Measurements from ENCODE around the gene CTSH. TPM values are rescaled to one million over a fixed set of nuclear protein-coding genes. Genes with fewer than 3 reads are reported as not detected.
"Not testable (repeated sequence)": the region's sequence is repeated elsewhere in the genome, so short reads cannot be mapped to it uniquely, and the experiment has no call there.

The CTSH gene
- polyA plus RNA-seq, 1 donor (not counting 4 experiments of a cell fraction or from before 2014, with no cell fraction given) = 23.0 TPM

- Histone ChIP-seq H3K27ac (ENCODE audit: control insufficient read depth, insufficient read depth, low read length) (peak overlapping the region; percentile 99), H3K4me2 (ENCODE audit: control insufficient read depth, extremely low read depth, insufficient read depth, low read depth, low read length) (peak overlapping the region; percentile 91), H2AFZ (ENCODE audit: control insufficient read depth, low read length) (peak overlapping the region; percentile 65), H3K4me3 (ENCODE audit: control insufficient read depth in 2 of 3, extremely low read depth in 1 of 3, insufficient read depth in 2 of 3, low read depth in 1 of 3, low read length in 3 of 3) (peak overlapping the region; percentile 85 to 99 (median 97)), H3K79me2 (ENCODE audit: control insufficient read depth, insufficient read depth, low read length) (peaks cover 51% of the 10 kb centered on the region), H3K9ac (ENCODE audit: control insufficient read depth, extremely low read depth, insufficient read depth, low read length) (peak overlapping the region; percentile 100), H3K4me1 (ENCODE audit: control insufficient read depth, extremely low read depth, insufficient read depth, low read length) (peaks cover 28% of the 10 kb centered on the region), H3K27me3 (ENCODE audit: control insufficient read depth, extremely low read depth, insufficient read depth, low read length) (no peaks in the 10 kb centered on the region), H3K36me3 (ENCODE audit: control insufficient read depth in 2 of 2, extremely low read depth in 1 of 2, insufficient read depth in 2 of 2, low read length in 2 of 2) (no peaks in the 10 kb centered on the region), H3K9me1 (ENCODE audit: control insufficient read depth, extremely low read depth, insufficient read depth, low read length) (peaks cover 3% of the 10 kb centered on the region), H3K9me3 (ENCODE audit: control insufficient read depth, low read depth, low read length) (no peaks in the 10 kb centered on the region), H4K20me1 (ENCODE audit: control insufficient read depth, extremely low read depth, insufficient read depth, low read length) (peaks cover 43% of the 10 kb centered on the region)
- TF ChIP-seq EZH2 (IDR thresholded peaks at IDR 0.05; ENCODE audit: low read length) = no peak
- peak; percentile 27 to 75 (median 35) for TF ChIP-seq CTCF (optimal IDR thresholded peaks at IDR 0.05 in 1 of 3, IDR thresholded peaks at IDR 0.05 in 1 of 3, conservative IDR thresholded peaks at IDR 0.05 in 1 of 3; ENCODE audit: extremely low read depth in 1 of 3, insufficient read depth in 2 of 3, low read length in 3 of 3)
- dilution Hi-C loops (cut with MboI; ENCODE audit: extremely low pct_ligation_motif_present, low sequenced_read_pairs) = no loop called here
- DNase-seq (ENCODE audit: low read depth, low spot score) = peak; percentile 55
- FAIRE-seq = no peak
Observed at GRCh38 chr15:78872972-78873792, 71.7 kb downstream of the CTSH start.

- dilution Hi-C loops (cut with MboI; ENCODE audit: extremely low pct_ligation_motif_present, low sequenced_read_pairs) = no loop called here
- peak; percentile 46 for DNase-seq (ENCODE audit: low read depth, low spot score)
- FAIRE-seq = no peak
Observed at GRCh38 chr15:78872155-78872971, 72.5 kb downstream of the CTSH start, which contains the start of gene MORF4L1. Gene MORF4L1 (plus strand): TSS chr15:78872890. CDS start chr15:78873018, 128 bp downstream.

GRCh38 chr15:78871483-78872127 is 73.2 kb downstream of the CTSH start:
- peaks cover 28% of the 10 kb centered on the region for H4K20me1 ChIP-seq (ENCODE audit: control insufficient read depth, extremely low read depth, insufficient read depth, low read length)
- H3K27ac ChIP-seq (ENCODE audit: control insufficient read depth, insufficient read depth, low read length); H3K27me3 ChIP-seq (ENCODE audit: control insufficient read depth, extremely low read depth, insufficient read depth, low read length); dilution Hi-C loops (cut with MboI; ENCODE audit: extremely low pct_ligation_motif_present, low sequenced_read_pairs); DNase-seq (ENCODE audit: low read depth, low spot score); FAIRE-seq; H3K4me3 ChIP-seq (ENCODE audit: control insufficient read depth in 2 of 3, extremely low read depth in 1 of 3, insufficient read depth in 2 of 3, low read depth in 1 of 3, low read length in 3 of 3); H3K4me2 ChIP-seq (ENCODE audit: control insufficient read depth, extremely low read depth, insufficient read depth, low read depth, low read length); H3K36me3 ChIP-seq (ENCODE audit: control insufficient read depth in 2 of 2, extremely low read depth in 1 of 2, insufficient read depth in 2 of 2, low read length in 2 of 2); H3K9ac ChIP-seq (ENCODE audit: control insufficient read depth, extremely low read depth, insufficient read depth, low read length); H3K9me1 ChIP-seq (ENCODE audit: control insufficient read depth, extremely low read depth, insufficient read depth, low read length); H3K9me3 ChIP-seq (ENCODE audit: control insufficient read depth, low read depth, low read length): not testable (repeated sequence)
- peaks cover 17% of the 10 kb centered on the region for H3K4me1 ChIP-seq (ENCODE audit: control insufficient read depth, extremely low read depth, insufficient read depth, low read length)
- peak overlapping the region; percentile 90 for H2AFZ ChIP-seq (ENCODE audit: control insufficient read depth, low read length)
- H3K79me2 ChIP-seq (ENCODE audit: control insufficient read depth, insufficient read depth, low read length) = peaks cover 35% of the 10 kb centered on the region

More at GRCh38 chr15:78872155-78872971, 72.5 kb downstream of the CTSH start, which contains the start of gene MORF4L1:
- Histone ChIP-seq H3K9ac (ENCODE audit: control insufficient read depth, extremely low read depth, insufficient read depth, low read length) (peak within 1 kb of the TSS; percentile 100), H3K4me2 (ENCODE audit: control insufficient read depth, extremely low read depth, insufficient read depth, low read depth, low read length) (peak within 1 kb of the TSS; percentile 91), H3K4me1 (ENCODE audit: control insufficient read depth, extremely low read depth, insufficient read depth, low read length) (peaks cover 21% of the 10 kb centered on the region), H2AFZ (ENCODE audit: control insufficient read depth, low read length) (peak within 1 kb of the TSS; percentile 90), H3K79me2 (ENCODE audit: control insufficient read depth, insufficient read depth, low read length) (peaks cover 42% of the 10 kb centered on the region), H3K9me3 (ENCODE audit: control insufficient read depth, low read depth, low read length) (no peaks in the 10 kb centered on the region), H3K27me3 (ENCODE audit: control insufficient read depth, extremely low read depth, insufficient read depth, low read length) (no peaks in the 10 kb centered on the region), H3K36me3 (ENCODE audit: control insufficient read depth in 2 of 2, extremely low read depth in 1 of 2, insufficient read depth in 2 of 2, low read length in 2 of 2) (no peaks in the 10 kb centered on the region), H3K9me1 (ENCODE audit: control insufficient read depth, extremely low read depth, insufficient read depth, low read length) (peaks cover 3% of the 10 kb centered on the region), H4K20me1 (ENCODE audit: control insufficient read depth, extremely low read depth, insufficient read depth, low read length) (peaks cover 34% of the 10 kb centered on the region), H3K27ac (ENCODE audit: control insufficient read depth, insufficient read depth, low read length) (peak within 1 kb of the TSS; percentile 99), H3K4me3 (ENCODE audit: control insufficient read depth in 2 of 3, extremely low read depth in 1 of 3, insufficient read depth in 2 of 3, low read depth in 1 of 3, low read length in 3 of 3) (peak within 1 kb of the TSS; percentile 85 to 99 (median 97))
- TF ChIP-seq EZH2 (IDR thresholded peaks at IDR 0.05; ENCODE audit: low read length) (no peak), CTCF (optimal IDR thresholded peaks at IDR 0.05 in 1 of 3, IDR thresholded peaks at IDR 0.05 in 1 of 3, conservative IDR thresholded peaks at IDR 0.05 in 1 of 3; ENCODE audit: extremely low read depth in 1 of 3, insufficient read depth in 2 of 3, low read length in 3 of 3) (no peak)

All from keratinocyte (primary cell).